Small intestine (tissue), 7 donors: ENCODE measurements around the gene SPNS3. TPM values are rescaled to one million over a fixed set of nuclear protein-coding genes. Genes with fewer than 3 reads are reported as not detected.

Source experiments
- DNase-seq, 2 donors: peaks; one replicate each; pipeline versions ENCODE4 v3.0.0 to v3.0.0-alpha.2; 2013
- FAIRE-seq: peaks from 2 replicates; lab custom pipeline; 2012; peaks lifted over from hg19 to GRCh38; lab: Jason Lieb, UNC
- H3K27ac ChIP-seq, 3 donors: one replicate each; pipeline ENCODE4 v1.5.1; 2013; ENCODE audit warnings: low read length in 2 of 3, mild to moderate bottlenecking in 2 of 3, control low read depth in 1 of 3, inconsistent platforms in 1 of 3, low read depth in 1 of 3, moderate library complexity in 1 of 3
- H3K27me3 ChIP-seq, 3 donors: one replicate each; pipeline ENCODE4 v1.6.1; 2013; ENCODE audit warnings: low read length in 3 of 3, inconsistent platforms in 1 of 3; ENCODE audit not compliant: control insufficient read depth in 3 of 3, insufficient read depth in 3 of 3
- H3K36me3 ChIP-seq, 3 donors: one replicate each; pipeline ENCODE4 v1.6.1; 2013; ENCODE audit warnings: low read length in 3 of 3, inconsistent platforms in 1 of 3, low read depth in 1 of 3, mild to moderate bottlenecking in 1 of 3, moderate library complexity in 1 of 3; ENCODE audit not compliant: control insufficient read depth in 3 of 3, insufficient read depth in 2 of 3
- H3K4me1 ChIP-seq, 3 donors: one replicate each; pipeline ENCODE4 v1.6.1; 2013; ENCODE audit warnings: low read length in 2 of 3, inconsistent platforms in 1 of 3, low read depth in 1 of 3, mild to moderate bottlenecking in 1 of 3, moderate library complexity in 1 of 3; ENCODE audit not compliant: control insufficient read depth in 3 of 3, insufficient read depth in 2 of 3
- H3K4me3 ChIP-seq, 3 donors: one replicate each; pipeline ENCODE4 v1.5.1; 2013; ENCODE audit warnings: low read length in 3 of 3, control low read depth in 1 of 3, inconsistent platforms in 1 of 3, low read depth in 1 of 3, mild to moderate bottlenecking in 1 of 3, moderate library complexity in 1 of 3
- H3K9me3 ChIP-seq, 2 donors: one replicate each; pipeline ENCODE4 v1.6.1; 2013; ENCODE audit warnings: low read depth in 1 of 2, low read length in 1 of 2; ENCODE audit not compliant: control insufficient read depth in 2 of 2, insufficient read depth in 1 of 2
- WGBS, 3 donors: extraction: QIAGEN DNeasy Blood & Tissue Kit; methylation state at CpG; one replicate each; pipeline ENCODE4 v1.1.7; 2013; 5-methylcytosine and 5-hydroxymethylcytosine counted together
- polyA plus RNA-seq, 4 donors: library from polyadenylated mRNA; stranded (reverse) in 3 of 4; unstranded in 1 of 4; fragments of 200-250 nt in 3 of 4; fragments of 120-200 nt in 1 of 4; gene quantifications; one replicate each; pipeline versions ENCODE4 v1.2.1 to v1.2.3, GENCODE V29; 2013
- donor health status: healthy with polysubstance abuse.
- donor health status: control.
- donor health status: control.
- donor health status: Bipolar disorder and iron deficiency.
- donor health status: healthy.

Gene SPNS3
- polyA plus RNA-seq, 4 donors, result 0.45 to 8.1 (median 2.4) TPM

DNA sequence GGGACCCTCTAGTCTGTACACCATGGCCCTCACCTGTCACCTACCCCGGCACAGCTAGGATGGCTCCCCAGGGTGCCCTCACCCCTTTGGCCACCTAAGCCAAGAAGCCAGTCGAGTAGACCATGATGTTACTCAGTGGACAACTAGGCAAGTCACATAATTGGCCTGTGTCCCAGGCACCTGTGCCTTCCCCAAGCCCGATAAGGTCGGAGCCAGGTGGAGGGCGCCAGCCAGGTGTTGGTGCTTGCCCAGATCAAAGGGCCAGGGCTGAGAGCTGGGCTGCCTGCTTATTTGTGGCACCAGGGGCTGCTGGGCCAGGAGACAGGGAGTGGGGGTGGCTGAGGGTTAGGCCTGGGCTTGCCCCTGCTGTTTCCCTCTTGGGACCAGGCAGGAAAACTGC lies 81.8 kb downstream of the SPNS3 start:
- 29 to 68% (median 46%) methylated on average over 5 of the region's 5 CpGs for WGBS, 3 donors
- no peaks in the 10 kb centered on the region for H3K9me3 ChIP-seq
- FAIRE-seq, result no peak
- H3K36me3 ChIP-seq, result peaks cover 0 to 48% (median 0%) of the 10 kb centered on the region in 3 donors
- peak overlapping the region in 1 of 3 donors; percentile 15 for H3K27ac ChIP-seq
- peak in 1 of 2 donors; percentile 61 for DNase-seq
- peaks cover 0 to 14% (median 0%) of the 10 kb centered on the region in 3 donors for H3K4me1 ChIP-seq
- no peaks in the 10 kb centered on the region for H3K27me3 ChIP-seq
- no peak overlapping the region for H3K4me3 ChIP-seq

DNA sequence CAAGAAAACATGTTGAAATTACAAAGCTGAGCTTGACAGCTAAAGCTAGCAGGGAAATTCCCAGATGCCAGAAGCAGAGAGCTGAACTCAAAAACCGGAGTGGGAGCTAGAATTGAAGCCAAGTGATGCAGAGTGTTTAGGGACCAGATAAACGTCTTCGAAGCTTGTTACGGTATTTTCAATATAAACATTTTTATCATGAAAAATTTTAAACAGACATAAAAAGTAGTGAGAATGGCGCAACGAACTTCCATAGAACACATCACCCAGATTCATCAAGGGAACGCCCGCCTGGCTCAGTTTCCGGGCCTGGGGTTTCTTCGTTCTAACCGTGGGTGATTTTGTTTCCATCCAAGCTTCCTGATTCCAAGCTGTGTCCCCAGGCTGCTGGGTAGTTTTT lies 83.0 kb downstream of the SPNS3 start:
- H3K4me1 ChIP-seq, result peaks cover 0 to 8% (median 0%) of the 10 kb centered on the region in 3 donors
- H3K36me3 ChIP-seq, result peaks cover 0 to 48% (median 0%) of the 10 kb centered on the region in 3 donors
- no peaks in the 10 kb centered on the region for H3K27me3 ChIP-seq
- H3K27ac ChIP-seq, result peak overlapping the region in 2 of 3 donors; percentile 60 to 66
- WGBS, 3 donors, result 66 to 88% (median 79%) methylated on average over 11 of the region's 11 CpGs
- no peak overlapping the region for H3K4me3 ChIP-seq
- DNase-seq (no peak), FAIRE-seq (no peak)
- no peaks in the 10 kb centered on the region for H3K9me3 ChIP-seq

DNA sequence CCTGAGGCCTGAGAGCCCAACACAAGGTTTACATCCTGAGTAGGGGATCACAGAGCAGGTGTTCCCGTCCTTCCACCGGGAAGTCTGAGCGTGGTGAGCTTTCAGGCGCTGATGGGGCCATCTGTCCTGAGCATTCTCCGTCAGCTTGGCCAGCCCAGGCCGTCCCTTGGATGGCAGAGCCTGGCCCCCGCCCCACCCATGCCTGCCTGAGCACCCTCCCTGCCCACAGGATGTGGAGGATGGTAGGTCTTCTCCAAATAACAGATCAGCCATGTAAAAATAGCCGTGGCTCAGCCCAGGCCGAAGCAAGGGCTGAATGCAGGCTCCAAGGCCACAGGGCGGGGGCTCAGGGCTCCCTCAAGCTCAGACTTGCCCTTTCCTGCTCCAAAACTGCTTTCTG lies 85.2 kb downstream of the SPNS3 start:
- Histone ChIP-seq H3K27ac (peak overlapping the region in 2 of 3 donors; percentile 36 to 69), H3K9me3 (no peaks in the 10 kb centered on the region), H3K4me3 (no peak overlapping the region), H3K4me1 (peaks cover 0 to under 1% (median 0%) of the 10 kb centered on the region in 3 donors), H3K36me3 (peaks cover 0 to 46% (median 0%) of the 10 kb centered on the region in 3 donors), H3K27me3 (no peaks in the 10 kb centered on the region)
- FAIRE-seq (no peak), DNase-seq (no peak)
- WGBS, 3 donors, result 76 to 97% (median 89%) methylated on average over 10 of the region's 10 CpGs

DNA sequence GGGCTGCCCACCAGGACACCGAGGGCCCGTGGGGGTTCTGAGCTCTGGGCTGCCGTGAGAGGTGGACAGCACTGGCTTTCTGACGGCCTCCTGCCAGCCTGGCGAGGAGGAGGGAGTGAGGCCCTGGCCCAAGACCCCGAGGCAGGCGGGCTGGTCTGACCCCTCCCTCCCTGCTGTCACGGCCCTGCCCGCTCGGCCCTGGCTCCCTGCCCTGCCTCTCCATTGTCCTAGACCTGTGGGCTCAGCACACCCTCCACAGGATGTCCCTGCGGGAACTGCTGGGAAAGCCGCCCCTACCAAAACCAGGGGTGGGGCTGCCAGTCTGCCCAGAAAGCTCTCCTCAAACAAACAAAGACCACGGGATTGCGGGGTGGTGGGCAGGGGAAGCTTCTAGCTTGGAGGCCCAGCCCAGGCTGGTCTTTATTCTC lies 85.6 kb downstream of the SPNS3 start:
- no peak for DNase-seq
- Histone ChIP-seq H3K27ac (peak overlapping the region in 2 of 3 donors; percentile 36 to 89), H3K4me3 (no peak overlapping the region), H3K4me1 (no peaks in the 10 kb centered on the region), H3K27me3 (no peaks in the 10 kb centered on the region), H3K36me3 (peaks cover 0 to 44% (median 0%) of the 10 kb centered on the region in 3 donors), H3K9me3 (no peaks in the 10 kb centered on the region)
- FAIRE-seq, result no peak
- WGBS, 3 donors, result 68 to 78% (median 75%) methylated on average over 13 to 14 of the region's 14 CpGs

DNA sequence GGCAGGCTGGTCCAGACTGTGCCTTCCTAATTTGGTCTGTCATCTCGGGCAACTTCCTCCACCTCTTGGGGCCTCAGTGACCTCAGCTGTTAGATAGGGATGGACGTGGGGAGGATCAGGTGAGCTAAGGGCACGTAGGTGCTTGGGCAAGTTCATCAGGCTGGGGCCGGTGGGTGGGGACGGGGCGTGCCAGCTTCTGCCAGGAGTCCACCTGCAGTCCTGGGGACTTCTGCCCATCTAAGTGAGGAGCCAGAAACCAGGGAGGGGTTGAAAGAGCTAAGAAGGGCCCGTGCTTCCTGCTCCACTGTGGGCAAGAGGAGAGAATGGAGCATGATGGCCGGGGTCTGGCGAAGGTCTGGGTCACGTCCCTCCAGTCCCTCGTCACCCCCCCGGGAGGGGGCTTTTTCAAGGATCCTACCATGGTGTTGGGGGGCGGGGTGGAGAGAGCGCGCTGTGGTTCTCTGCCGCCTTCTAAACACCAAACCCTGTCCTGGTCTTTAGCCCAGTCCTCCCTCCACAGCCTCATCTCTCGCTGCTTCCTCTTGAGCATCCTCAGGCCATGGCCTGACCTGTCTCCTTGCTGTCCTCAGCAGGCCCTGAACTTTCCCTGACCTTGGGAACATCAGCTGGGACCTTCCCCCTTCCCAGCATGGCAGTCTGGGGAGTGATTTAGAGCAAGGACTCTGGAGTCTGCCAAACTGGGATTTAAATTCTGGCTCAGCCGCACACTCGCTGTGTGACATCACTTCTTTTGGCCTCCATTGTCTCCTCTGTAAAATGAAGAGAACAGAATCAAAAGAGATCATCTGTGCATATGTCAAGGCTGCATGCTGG lies 86.5 kb downstream of the SPNS3 start:
- Histone ChIP-seq H3K27me3 (no peaks in the 10 kb centered on the region), H3K4me3 (no peak overlapping the region), H3K27ac (peak overlapping the region in 2 of 3 donors; percentile 2 to 89), H3K9me3 (no peaks in the 10 kb centered on the region), H3K36me3 (peaks cover 0 to 45% (median 0%) of the 10 kb centered on the region in 3 donors), H3K4me1 (no peaks in the 10 kb centered on the region)
- WGBS, 3 donors, result 78 to 93% (median 78%) methylated on average over 18 to 19 of the region's 19 CpGs
- FAIRE-seq (no peak), DNase-seq (no peak)

DNA sequence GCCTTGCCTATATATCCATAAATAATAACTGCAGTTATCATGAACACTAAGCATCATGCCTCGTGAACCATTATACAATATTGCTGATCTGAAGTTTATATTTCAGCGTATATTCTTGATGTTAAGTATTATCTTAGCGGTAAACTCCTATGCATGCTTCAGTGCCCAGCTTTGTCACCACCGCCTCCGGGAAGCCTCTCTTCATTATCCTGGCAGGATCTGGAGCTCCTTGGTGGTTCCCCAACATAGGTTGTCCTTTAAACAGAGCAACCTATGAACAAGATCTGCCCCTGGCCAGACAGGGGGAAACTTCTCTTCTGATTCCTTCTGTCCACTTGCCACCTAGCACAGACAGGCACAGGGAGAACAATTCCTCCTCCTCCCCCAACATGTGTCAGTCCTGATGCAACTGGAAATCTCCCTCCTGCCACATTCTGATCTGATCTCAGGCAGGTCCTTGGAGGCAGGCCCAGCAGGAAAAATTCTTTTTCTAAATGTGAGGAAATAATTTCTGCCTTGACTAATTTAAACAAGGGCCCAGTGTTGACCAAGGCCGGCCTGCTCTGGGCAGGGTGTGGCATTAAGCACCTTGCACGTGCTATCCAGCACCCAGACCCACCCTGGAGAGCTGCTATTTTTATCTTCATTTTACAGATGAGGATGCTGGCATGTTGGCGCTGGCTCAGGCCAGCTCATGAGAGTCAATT lies 87.3 kb downstream of the SPNS3 start:
- FAIRE-seq (no peak), DNase-seq (no peak)
- H3K36me3 ChIP-seq, result peaks cover 0 to 46% (median 0%) of the 10 kb centered on the region in 3 donors
- H3K27ac ChIP-seq, result peak overlapping the region in 2 of 3 donors; percentile 37 to 89
- H3K27me3 ChIP-seq, result no peaks in the 10 kb centered on the region
- no peaks in the 10 kb centered on the region for H3K9me3 ChIP-seq
- 64 to 75% (median 74%) methylated on average over 8 of the region's 8 CpGs for WGBS, 3 donors
- no peaks in the 10 kb centered on the region for H3K4me1 ChIP-seq
- H3K4me3 ChIP-seq, result no peak overlapping the region

DNA sequence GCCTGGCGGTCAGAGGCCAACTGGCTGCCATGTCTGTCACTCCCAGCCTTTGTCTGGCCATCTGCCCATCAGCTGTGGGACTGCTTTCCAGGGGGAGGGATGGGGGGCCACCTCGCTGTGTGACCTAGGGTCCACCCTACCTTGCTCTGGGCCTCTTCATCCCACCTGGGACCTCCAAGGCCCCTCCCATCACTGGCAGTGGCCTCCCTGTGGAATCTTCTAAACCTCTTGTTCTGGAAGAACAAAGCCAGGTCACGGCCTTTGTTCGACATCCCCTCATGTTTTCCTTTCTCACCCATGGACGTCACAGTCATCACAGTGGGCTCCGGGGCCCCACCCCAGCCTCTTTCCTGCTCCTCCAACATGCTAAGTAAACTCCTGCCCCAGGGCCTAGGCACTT lies 88.9 kb downstream of the SPNS3 start:
- 85 to 92% (median 86%) methylated on average over 6 of the region's 6 CpGs for WGBS, 3 donors
- FAIRE-seq (no peak), DNase-seq (no peak)
- no peaks in the 10 kb centered on the region for H3K9me3 ChIP-seq
- H3K27me3 ChIP-seq, result no peaks in the 10 kb centered on the region
- peaks cover 0 to 39% (median 0%) of the 10 kb centered on the region in 3 donors for H3K36me3 ChIP-seq
- H3K4me1 ChIP-seq, result no peaks in the 10 kb centered on the region
- no peak overlapping the region for H3K4me3 ChIP-seq
- H3K27ac ChIP-seq, result peak overlapping the region in 1 of 3 donors; percentile 63

DNA sequence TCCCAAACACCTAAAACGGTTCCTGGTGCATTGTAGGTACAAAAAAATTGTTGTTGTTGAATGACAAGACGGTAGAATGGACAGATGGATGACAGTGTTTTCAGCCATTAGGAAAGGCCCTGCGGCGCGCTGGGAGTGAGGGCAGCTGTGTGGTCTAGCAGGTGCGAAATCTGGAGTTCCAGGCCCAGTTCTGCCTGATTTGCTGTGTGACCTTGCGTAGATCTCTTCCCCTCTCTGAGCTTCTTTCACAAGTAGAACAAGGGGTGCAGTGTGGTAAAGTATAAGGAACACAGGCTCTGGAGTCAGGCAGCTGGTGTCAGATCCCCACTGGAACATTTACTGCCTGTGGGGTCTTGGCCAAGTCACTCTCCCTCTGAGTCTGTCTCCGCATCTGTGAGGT lies 90.2 kb downstream of the SPNS3 start:
- no peak for FAIRE-seq
- H3K4me1 ChIP-seq, result no peaks in the 10 kb centered on the region
- H3K27me3 ChIP-seq, result no peaks in the 10 kb centered on the region
- H3K9me3 ChIP-seq, result no peaks in the 10 kb centered on the region
- H3K4me3 ChIP-seq, result no peak overlapping the region
- H3K36me3 ChIP-seq, result peaks cover 0 to 41% (median 0%) of the 10 kb centered on the region in 3 donors
- no peak for DNase-seq
- H3K27ac ChIP-seq, result no peak overlapping the region
- 83 to 94% (median 84%) methylated on average over 8 of the region's 8 CpGs for WGBS, 3 donors
